G401.6 (cell line): Measurements from ENCODE around the gene SEL1L3.

ENCODE experiments used
- FAIRE-seq: peaks from 2 replicates; lab custom pipeline; 2012; peaks lifted over from hg19 to GRCh38; lab: Jason Lieb, UNC

The SEL1L3 gene

DNA sequence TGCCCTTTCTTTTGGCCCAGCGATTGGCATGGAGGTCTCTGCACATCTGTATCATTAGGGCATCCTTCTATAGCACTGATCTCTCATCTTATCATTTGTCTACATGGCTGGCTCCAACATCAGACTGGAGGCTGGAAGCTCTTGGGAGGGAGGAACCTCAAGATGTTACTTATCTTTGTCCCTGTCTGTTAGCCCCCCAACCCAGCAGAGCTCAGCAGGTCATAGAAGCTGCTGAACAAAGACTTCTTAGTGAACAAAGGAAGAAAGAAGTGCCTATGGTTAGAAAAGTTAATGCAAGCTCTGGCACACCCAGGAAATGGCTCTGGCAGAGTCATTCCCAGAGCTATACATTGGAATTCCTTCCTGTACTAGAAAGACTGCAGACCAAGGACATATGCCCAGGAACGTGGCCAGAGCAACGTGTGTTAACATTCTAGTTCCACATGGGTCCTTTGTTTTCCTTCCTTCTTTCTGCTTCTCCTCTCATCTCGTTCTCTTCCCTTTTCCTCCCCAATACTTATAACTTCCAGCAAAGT is 74.0 kb downstream of the SEL1L3 start:
- no peak for FAIRE-seq

DNA sequence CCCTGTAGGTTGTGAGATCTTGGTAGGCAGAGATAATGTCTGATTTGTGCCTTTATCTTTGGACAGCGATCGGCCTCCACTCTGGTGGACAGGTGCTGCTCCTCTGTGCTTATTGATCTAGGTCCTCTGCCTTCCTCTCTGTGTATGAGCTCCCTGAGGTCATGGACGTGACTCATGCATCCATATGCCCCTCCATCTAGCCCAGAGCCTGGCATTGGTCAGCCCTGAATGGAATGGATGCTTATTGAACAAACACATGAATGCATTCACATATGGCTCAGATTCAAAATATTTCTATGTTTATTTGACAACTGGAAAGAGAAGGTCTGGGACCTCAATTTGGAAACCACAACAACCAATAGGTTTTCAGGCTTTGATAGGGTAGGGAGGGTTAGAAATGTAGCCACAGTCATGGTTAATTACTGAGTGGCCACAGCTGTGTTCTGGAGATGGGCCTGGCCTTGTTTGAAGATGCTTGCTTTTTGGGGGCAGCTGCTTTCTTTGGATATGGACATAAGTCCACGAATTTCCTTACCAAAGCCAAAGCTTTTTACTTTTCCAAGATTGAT is 76.2 kb downstream of the SEL1L3 start:
- FAIRE-seq, result no peak

GRCh38 chr4:25783943-25784342 is 78.8 kb downstream of the SEL1L3 start:
- no peak for FAIRE-seq

- FAIRE-seq, result no peak
Observed at GRCh38 chr4:25783126-25783525, 79.7 kb downstream of the SEL1L3 start.

- FAIRE-seq, result no peak
Observed at GRCh38 chr4:25782482-25782881, 80.3 kb downstream of the SEL1L3 start.

DNA sequence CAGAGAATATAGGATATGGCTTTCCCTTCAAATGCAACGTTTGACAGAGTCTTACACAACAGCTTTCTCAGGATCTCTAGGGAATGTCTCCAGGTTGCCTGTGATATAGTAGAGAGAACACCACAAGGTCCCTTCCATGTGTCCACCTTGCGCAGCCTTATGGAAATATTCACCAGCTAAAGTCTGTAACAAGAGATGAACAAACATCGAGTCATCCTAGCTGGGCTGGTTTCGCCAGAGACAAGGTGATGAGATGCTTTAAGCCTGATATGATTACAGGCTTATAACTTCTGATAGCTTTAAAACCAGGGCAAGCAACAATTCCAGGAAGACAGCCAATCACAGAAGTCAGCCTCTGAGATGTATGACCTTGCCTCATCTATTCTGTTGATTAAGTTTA is 83.8 kb downstream of the SEL1L3 start:
- no peak for FAIRE-seq

GRCh38 chr4:25776795-25777194 is 86.0 kb downstream of the SEL1L3 start:
- FAIRE-seq, result peak; percentile 66

DNA sequence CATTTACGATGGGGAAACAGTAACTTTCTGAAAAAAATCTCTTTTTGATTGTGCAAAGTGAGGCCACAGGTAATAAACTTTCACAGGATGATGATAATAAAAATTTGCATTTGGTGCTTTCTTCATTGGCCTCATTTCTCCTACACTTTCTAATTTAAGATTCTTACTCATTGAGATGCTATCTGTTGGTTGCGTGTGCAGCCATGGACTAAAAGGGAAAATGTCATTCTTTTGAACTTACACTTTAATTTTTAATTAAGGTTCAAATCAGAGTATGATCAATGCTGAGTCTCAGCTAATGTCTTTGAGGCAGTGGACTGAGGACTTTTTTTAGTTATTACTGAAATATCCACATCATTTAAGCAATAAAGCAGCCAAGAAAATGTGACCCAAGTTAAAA is 87.6 kb downstream of the SEL1L3 start:
- no peak for FAIRE-seq

- FAIRE-seq, result no peak
Observed at GRCh38 chr4:25773358-25773757, 89.4 kb downstream of the SEL1L3 start.

- FAIRE-seq, result no peak
Observed at GRCh38 chr4:25771672-25772071, 91.1 kb downstream of the SEL1L3 start.

- FAIRE-seq, result no peak
Observed at GRCh38 chr4:25770847-25771246, 91.9 kb downstream of the SEL1L3 start.

- FAIRE-seq, result no peak
Observed at GRCh38 chr4:25769251-25769650, 93.5 kb downstream of the SEL1L3 start.

DNA sequence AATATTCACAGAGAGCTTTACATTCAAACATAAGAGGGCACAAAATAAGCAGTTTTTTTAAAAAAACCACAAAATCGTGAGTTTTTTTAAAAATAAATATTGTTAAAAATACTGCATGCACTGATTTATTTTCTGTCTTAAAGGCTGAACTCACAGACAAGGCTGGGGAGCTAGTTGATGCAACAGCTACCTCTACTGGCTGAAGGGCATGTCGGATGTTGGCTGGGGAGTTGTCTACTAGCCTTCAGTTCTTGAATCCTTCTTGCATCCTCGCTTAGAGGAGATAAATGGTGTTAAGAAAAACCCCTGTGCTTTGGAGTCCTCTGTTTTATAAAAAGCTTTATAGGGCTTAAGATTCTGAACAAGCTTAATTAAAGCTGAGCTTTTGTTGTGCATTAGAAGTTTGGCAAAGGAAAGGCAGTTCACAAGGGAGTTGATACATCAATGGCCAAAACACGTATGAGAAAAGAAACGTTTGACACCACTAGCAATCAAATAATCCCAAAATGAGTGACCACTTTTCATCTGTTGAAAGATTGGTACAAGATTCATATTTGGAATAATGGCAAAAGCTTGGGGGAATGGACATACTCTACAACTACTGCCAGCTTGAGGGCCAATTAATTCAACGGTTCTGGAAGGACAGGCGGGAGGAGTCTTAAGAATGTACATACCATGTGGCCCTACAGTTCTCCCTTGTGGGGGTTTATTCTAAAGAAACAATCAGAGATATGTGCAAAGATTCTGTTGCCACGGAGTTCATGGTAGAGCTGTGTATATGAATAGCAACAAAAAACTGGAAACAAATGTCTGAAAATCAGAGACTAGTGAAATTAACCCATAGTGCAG is 94.7 kb downstream of the SEL1L3 start:
- FAIRE-seq, result peak; percentile 92

DNA sequence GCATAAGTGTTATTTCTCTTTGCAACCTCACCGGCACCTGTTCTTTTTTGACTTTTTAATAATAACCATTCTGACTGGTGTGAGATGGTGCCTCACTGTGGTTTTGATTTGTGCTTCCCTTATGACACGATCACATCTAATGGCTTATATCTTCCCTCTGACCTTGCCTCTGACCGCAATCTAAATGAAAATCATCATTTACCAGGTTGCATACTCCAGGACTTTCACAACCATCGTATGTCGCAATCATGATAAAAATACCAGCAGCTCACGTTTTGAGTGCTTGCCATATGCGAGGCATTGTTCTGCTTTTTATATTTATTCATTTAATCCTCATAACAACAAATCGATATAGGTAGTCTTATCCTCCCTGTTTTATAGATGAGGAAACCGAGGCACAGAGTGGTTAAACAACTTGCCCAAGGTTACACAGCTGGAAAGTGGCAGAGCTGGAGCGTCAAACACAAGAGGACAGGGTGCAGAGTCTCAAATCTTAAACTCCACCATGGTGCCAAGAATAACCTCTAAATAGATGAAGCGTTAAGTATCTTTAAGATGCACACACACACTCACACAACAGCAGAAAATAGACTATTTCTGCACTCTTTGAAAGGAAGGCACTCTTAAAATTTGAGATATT is 102.2 kb downstream of the SEL1L3 start:
- no peak for FAIRE-seq

DNA sequence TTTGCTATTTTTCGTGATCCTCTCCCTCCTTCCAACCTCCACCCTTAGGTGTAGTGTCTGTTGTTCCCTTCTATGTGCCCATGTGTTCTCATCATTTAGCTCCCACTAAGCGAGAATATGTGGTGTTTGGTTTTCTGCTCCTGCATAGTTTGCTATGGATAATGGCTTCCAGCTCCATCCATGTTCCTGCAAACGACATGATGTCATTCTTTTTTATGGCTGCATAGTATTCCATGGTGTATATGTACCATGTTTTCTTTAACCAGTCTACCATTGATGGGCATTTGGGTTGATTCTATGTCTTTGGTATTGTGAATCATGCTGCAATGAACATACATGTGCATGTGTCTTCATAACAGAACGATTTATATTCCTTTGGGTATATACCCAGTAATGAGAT is 102.7 kb downstream of the SEL1L3 start:
- FAIRE-seq, result no peak

- no peak for FAIRE-seq
Observed at GRCh38 chr4:25759101-25759500, 103.7 kb downstream of the SEL1L3 start.

DNA sequence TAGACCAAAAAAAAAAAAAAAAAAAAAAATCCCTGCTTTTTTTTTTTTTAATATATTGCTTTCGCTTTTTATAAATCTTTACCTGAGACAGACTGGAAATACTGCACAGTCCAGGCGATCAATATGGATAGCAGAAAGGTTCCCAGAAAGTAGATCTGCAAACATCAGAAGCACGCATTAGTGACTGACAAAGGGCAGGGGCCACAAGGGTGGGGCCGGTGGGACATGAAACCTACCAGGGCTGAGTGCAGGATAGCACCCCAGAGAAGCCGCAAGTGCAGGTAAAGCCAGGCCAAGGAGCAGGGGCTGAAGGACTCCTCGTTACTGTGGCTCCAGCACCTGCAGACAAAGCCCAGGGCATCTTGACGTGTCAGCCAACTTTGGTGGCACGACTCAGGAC is 105.3 kb downstream of the SEL1L3 start:
- FAIRE-seq, result no peak

DNA sequence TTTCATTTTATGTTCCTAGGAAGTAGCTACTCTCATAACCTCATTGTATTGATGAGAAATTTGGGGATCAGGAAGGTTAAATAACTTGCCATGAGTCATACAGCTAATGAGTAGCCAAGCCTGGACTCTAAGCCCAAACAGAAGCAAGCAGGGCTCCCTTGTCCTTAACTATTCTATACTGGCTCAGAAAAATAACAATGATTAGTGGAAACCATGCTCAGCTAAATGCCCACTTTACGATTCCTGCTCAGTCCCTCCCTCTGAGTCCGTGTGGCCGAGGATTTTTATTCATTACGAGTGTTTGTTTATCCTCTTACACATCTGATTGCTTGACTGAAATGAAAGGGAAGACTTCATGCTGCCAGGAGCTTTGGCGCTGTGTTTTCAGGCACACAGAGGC is 106.3 kb downstream of the SEL1L3 start:
- no peak for FAIRE-seq

DNA sequence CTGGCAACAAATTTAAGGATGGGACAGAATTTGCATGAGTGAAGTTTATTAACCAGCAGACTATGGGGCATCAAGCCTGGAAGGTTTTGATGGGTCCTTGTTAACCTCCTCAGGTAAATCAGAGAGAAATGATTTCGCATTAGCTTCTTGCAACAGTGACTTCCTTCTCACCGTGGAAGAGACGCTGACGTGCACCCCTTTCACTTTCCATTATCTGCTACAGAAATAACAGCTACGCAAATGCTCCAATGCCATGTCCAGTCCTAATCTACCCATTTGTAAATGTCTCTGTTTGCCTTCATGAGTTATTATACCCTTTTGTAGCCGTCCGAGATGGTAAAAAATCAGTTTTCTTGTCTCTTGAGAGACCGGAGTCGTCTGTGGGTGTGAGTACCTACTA is 106.9 kb downstream of the SEL1L3 start:
- FAIRE-seq, result no peak

GRCh38 chr4:25753239-25753638 is 109.5 kb downstream of the SEL1L3 start:
- no peak for FAIRE-seq

DNA sequence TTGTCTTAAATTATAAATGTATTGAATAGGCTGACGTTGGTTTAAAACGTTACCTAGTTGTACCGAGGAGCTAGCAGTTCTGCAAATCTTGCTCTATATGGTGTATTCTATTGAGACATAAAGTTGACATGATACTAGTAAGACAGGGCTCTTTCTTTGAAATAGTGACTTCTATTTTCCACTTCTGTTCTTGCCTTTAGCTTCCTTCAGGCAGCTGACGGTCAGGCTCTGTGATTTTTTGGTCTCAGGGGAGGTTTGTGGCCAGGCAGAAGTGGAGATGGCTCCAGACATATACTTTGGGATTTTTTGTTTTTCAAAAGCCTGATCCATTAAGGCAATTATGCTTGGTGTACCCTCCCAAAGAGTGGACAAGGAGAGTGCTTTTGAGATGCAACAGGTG is 111.9 kb downstream of the SEL1L3 start:
- no peak for FAIRE-seq

DNA sequence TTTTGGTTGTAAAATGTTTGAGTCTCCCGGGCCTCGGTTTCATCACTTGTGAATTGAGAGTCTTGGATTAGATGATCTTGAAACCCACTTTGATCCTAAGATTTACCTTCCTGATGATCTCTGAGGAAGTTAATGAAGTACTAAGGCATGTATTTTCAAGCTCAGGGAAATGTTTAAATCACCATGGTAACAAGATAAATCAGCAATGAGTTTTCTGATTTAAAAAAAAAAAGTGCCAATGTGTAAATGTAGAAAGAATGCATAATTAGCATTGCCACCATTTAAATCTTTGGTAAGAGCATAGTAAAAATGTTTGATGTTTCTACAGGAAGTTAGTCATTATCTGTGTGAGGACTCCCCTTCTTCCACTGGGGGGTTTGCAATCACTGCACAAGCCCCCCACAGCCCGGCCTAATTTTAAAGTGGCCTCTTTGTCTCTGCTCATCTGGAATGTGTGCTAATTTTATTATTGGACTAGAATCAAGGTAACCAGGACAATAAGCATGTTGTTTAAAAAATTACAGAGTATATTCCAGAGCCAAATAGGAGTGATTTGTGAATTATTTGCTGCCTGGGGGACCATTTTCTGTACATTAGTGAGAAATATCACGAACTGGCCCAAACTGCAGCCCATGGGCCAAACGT is 113.5 kb downstream of the SEL1L3 start:
- no peak for FAIRE-seq

DNA sequence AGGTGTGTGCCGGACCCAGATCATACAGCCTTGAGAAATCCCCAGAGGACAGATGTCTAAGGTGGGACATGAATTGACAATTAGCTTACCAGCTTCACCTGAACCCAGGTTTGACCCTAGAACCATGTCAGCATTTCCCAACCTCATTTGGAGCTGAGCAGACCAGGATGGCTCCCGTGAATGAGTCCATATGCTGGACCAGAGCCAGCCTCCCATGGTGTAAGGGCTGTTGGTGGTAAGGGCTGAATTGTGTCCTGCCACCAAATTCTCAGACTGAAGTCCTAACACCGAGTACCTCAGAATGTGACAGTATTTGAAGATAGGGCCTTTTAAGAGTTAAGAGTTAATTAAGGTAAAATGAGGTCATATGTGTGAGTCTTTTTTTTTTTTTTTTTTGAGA is 118.8 kb downstream of the SEL1L3 start:
- FAIRE-seq, result no peak
